HG02884 (cell line): ENCODE data around the gene TMEM269.
"Not testable (repeated sequence)": the region's sequence is repeated elsewhere in the genome, so short reads cannot be mapped to it uniquely, and the experiment has no call there.

Experiments
- ATAC-seq: cut with Tn5 transposase; IDR thresholded peaks from one replicate; pipeline ENCODE4 v1.9.1; 2021; ENCODE audit warnings: mild to moderate bottlenecking, moderate library complexity; ENCODE audit not compliant: unreplicated experiment

TMEM269 gene

GRCh38 chr1:42773420-42773819 lies 11.4 kb upstream of the TMEM269 start:
- no peak for ATAC-seq

- ATAC-seq: no peak
Observed at GRCh38 chr1:42774928-42775526, 9.8 kb upstream of the TMEM269 start.

GRCh38 chr1:42776502-42776901 lies 8.3 kb upstream of the TMEM269 start:
- ATAC-seq: no peak

- ATAC-seq: no peak
Observed at GRCh38 chr1:42777852-42778251, 6.9 kb upstream of the TMEM269 start.

GRCh38 chr1:42779725-42780124 lies 5.1 kb upstream of the TMEM269 start:
- no peak for ATAC-seq

- no peak for ATAC-seq
Observed at GRCh38 chr1:42780176-42780575, 4.6 kb upstream of the TMEM269 start.

- ATAC-seq: no peak
Observed at GRCh38 chr1:42783092-42783491, 1.7 kb upstream of the TMEM269 start.

- ATAC-seq: no peak
Observed at GRCh38 chr1:42784547-42784945, 245 bp upstream of the TMEM269 start.

GRCh38 chr1:42786097-42786496 lies 1.3 kb downstream of the TMEM269 start:
- ATAC-seq: no peak

- ATAC-seq: no peak
Observed at GRCh38 chr1:42788021-42788420, 3.2 kb downstream of the TMEM269 start.

GRCh38 chr1:42793824-42794223 lies 9.0 kb downstream of the TMEM269 start:
- ATAC-seq: no peak

- ATAC-seq: no peak
Observed at GRCh38 chr1:42797414-42797813, 12.6 kb downstream of the TMEM269 start.

- no peak for ATAC-seq
Observed at GRCh38 chr1:42797979-42798378, 13.2 kb downstream of the TMEM269 start.

GRCh38 chr1:42801832-42802473 lies 17.2 kb downstream of the TMEM269 start:
- ATAC-seq: no peak

- ATAC-seq: no peak
Observed at GRCh38 chr1:42806171-42806570, 21.4 kb downstream of the TMEM269 start.

- ATAC-seq: no peak
Observed at GRCh38 chr1:42806593-42806992, 21.8 kb downstream of the TMEM269 start.

GRCh38 chr1:42807056-42807668 lies 22.4 kb downstream of the TMEM269 start:
- no peak for ATAC-seq

- ATAC-seq: not testable (repeated sequence)
Observed at GRCh38 chr1:42814815-42815214, 30.0 kb downstream of the TMEM269 start.

GRCh38 chr1:42815941-42816584 lies 31.3 kb downstream of the TMEM269 start:
- no peak for ATAC-seq

GRCh38 chr1:42816585-42817439 lies 32.0 kb downstream of the TMEM269 start, which contains the start of the genes ERMAP and SVBP:
ERMAP (plus strand) TSS chr1:42817122; CDS start chr1:42830449, 13,327 bp downstream.
SVBP (minus strand) TSS chr1:42817397; CDS start chr1:42816544, 853 bp downstream.
- peak; percentile 81 for ATAC-seq

GRCh38 chr1:42817440-42817767 lies 32.6 kb downstream of the TMEM269 start:
- no peak for ATAC-seq
